Measurements from ENCODE around the gene PLXND1.

DNA sequence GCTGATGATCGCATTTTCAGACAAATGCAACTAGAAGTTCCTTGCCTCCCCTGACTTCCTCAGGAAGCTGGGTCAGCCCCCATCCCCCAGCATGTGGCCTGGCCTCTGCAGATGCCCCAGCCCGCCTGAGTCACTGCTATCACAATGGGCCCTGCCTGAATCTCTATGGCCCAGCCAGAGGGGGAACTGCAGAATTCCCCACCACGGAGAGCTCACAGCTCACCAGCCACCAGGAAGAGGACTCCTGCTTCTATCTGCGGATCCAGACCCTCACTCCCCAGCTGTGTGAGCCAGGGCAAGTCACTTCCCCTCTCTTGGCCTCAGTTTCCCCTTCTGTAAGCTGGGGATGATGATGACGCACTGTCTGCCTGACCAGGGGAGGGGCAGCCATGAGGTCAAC is 6.9 kb downstream of the PLXND1 start:
- TF ChIP-seq CTCF (conservative IDR thresholded peaks at IDR 0.05; ENCODE audit: low read length), result no peak
- no peak for TF ChIP-seq EZH2phosphoT487 (IDR thresholded peaks at IDR 0.05; ENCODE audit: borderline replicate concordance)
